Esophagus muscularis mucosa (tissue), 3 donors: ENCODE measurements around the gene PDGFA.

ENCODE experiments used
- POLR2AphosphoS5 ChIP-seq, 2 donors: sonication (generic); formaldehyde crosslinking; IDR thresholded peaks; one replicate each; pipeline ENCODE4 v1.6.1; 2017; ENCODE audit warnings: antibody characterized with exemption in 2 of 2
- TF ChIP-seq, protein P1 (sequence below), 3 experiments: fragments of 200-600 bp in 2 of 3; fragments of 450-650 bp in 1 of 3; sonication (generic) in 2 of 3; IDR thresholded peaks; one replicate each; pipeline ENCODE4 v1.5.1; 2017 to 2019; ENCODE audit warnings: antibody characterized with exemption in 3 of 3, mild to moderate bottlenecking in 2 of 3, moderate library complexity in 1 of 3

DNA sequence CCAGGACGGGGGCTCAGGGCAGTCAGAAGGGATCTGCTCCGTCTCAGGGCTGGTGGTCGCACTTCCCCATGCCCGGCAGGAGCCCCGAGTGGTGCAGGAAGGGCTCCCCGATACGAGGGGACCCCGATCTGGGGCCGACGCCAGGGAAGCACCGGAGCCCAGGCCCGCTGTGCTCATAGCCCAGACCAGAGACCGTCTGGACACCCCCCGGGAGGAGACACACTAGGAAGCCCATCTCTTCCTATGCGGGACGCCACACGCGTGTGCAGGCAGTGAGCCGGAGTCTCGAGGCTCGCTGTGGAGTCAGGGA is 39.7 kb upstream of the PDGFA start:
- TF ChIP-seq, protein P1, sequence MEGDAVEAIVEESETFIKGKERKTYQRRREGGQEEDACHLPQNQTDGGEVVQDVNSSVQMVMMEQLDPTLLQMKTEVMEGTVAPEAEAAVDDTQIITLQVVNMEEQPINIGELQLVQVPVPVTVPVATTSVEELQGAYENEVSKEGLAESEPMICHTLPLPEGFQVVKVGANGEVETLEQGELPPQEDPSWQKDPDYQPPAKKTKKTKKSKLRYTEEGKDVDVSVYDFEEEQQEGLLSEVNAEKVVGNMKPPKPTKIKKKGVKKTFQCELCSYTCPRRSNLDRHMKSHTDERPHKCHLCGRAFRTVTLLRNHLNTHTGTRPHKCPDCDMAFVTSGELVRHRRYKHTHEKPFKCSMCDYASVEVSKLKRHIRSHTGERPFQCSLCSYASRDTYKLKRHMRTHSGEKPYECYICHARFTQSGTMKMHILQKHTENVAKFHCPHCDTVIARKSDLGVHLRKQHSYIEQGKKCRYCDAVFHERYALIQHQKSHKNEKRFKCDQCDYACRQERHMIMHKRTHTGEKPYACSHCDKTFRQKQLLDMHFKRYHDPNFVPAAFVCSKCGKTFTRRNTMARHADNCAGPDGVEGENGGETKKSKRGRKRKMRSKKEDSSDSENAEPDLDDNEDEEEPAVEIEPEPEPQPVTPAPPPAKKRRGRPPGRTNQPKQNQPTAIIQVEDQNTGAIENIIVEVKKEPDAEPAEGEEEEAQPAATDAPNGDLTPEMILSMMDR (IDR thresholded peaks at IDR 0.05), result no peak
- TF ChIP-seq POLR2AphosphoS5 (IDR thresholded peaks at IDR 0.05), result no peak
